Measurements from ENCODE around the gene FOXJ3. TPM values are rescaled to one million over a fixed set of nuclear protein-coding genes. Genes with fewer than 3 reads are reported as not detected.

Gene FOXJ3
- total and polyA plus RNA-seq, 2 of the 8 experiments (the other 6 are each of a cell fraction or from before 2014, with no cell fraction given) = 48.6 to 51.9 TPM

DNA sequence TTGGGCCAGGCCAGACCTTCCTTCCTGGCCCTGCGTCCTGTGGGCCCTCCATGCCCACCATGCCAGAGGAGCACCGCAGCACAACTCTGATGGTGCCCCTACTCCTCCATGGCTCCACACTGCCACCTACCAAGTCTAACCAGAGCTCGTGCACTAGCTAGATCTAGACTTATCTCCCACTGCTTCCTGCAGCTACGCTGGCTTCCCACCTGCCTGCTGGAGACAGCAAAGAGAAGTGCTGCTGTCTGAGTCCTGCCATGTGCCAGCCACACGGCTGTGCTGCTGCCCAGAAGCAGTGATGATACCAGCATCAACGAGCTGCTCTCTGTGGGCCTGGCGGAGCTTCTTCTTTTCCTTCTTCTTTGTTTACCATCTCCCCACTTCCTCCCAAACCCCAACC is 177.4 kb downstream of the FOXJ3 start (continued):
- TF ChIP-seq, protein P1, sequence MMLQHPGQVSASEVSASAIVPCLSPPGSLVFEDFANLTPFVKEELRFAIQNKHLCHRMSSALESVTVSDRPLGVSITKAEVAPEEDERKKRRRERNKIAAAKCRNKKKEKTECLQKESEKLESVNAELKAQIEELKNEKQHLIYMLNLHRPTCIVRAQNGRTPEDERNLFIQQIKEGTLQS (IDR thresholded peaks at IDR 0.05; ENCODE audit: insufficient read depth, low read depth, low read length) = no peak

Data from H1 (cell line).